DND-41 (cell line): Measurements from ENCODE around the gene CCDC38.
"Not testable (repeated sequence)": the region's sequence is repeated elsewhere in the genome, so short reads cannot be mapped to it uniquely, and the experiment has no call there.

ENCODE experiments used
- ATAC-seq: fragments of 200-7000 bp; cut with Tn5 transposase; 3 replicates; pipeline ENCODE4 v1.9.1; 2021; ENCODE audit warnings: low read depth; ENCODE audit not compliant: insufficient read depth
- DNase-seq: peaks from one replicate; pipeline ENCODE4 v3.0.0-alpha.2; 2020
- H2AFZ ChIP-seq: 2 replicates; pipeline ENCODE4 v1.6.0; 2012; ENCODE audit warnings: low read depth, low read length
- H3K27ac ChIP-seq: 2 replicates; pipeline ENCODE4 v1.5.1; 2012; ENCODE audit warnings: low read length, inconsistent platforms
- H3K27me3 ChIP-seq: fragments of 200-600 bp; sonication (generic); 2 replicates; pipeline ENCODE4 v1.6.0; 2012; ENCODE audit warnings: low read length, mild to moderate bottlenecking, inconsistent platforms; ENCODE audit not compliant: insufficient read depth, poor library complexity
- H3K36me3 ChIP-seq: 2 replicates; pipeline ENCODE4 v1.5.1; 2012; ENCODE audit warnings: low read length, inconsistent platforms; ENCODE audit not compliant: insufficient read depth
- H3K4me1 ChIP-seq: 2 replicates; pipeline ENCODE4 v1.5.1; 2012; ENCODE audit warnings: mild to moderate bottlenecking, low read length; ENCODE audit not compliant: insufficient read depth
- H3K4me2 ChIP-seq: 2 replicates; pipeline ENCODE4 v1.6.0; 2012; ENCODE audit warnings: mild to moderate bottlenecking, moderate library complexity, low read length, inconsistent platforms; ENCODE audit not compliant: insufficient read depth
- H3K4me3 ChIP-seq, 2 experiments: fragments of 200-600 bp in 1 of 2; shearing (Covaris generic) in 1 of 2; 2 replicates each; pipeline ENCODE4 v1.5.1; 2012 to 2016; ENCODE audit warnings: inconsistent platforms in 2 of 2, low read length in 2 of 2, mild to moderate bottlenecking in 2 of 2, low read depth in 1 of 2, moderate library complexity in 1 of 2
- H3K79me2 ChIP-seq: 2 replicates; pipeline ENCODE4 v1.6.0; 2012; ENCODE audit warnings: low read length, inconsistent platforms; ENCODE audit not compliant: insufficient read depth
- H3K9ac ChIP-seq: 2 replicates; pipeline ENCODE4 v1.6.0; 2012; ENCODE audit warnings: low read depth, mild to moderate bottlenecking, inconsistent platforms, low read length, moderate library complexity
- H3K9me3 ChIP-seq: 2 replicates; pipeline ENCODE4 v1.5.1; 2012; ENCODE audit warnings: low read length, moderate library complexity, mild to moderate bottlenecking, inconsistent platforms; ENCODE audit not compliant: insufficient read depth, severe bottlenecking
- H4K20me1 ChIP-seq: 2 replicates; pipeline ENCODE4 v1.6.0; 2012; ENCODE audit warnings: low read length; ENCODE audit not compliant: insufficient read depth
- EZH2 ChIP-seq: IDR thresholded peaks from 3 replicates; pipeline ENCODE4 v1.6.1; 2012; ENCODE audit warnings: borderline replicate concordance, low read depth, mild to moderate bottlenecking, moderate library complexity, low read length, inconsistent platforms; ENCODE audit not compliant: severe bottlenecking
- TF ChIP-seq, protein P1 (sequence below): IDR thresholded peaks from 2 replicates; pipeline ENCODE4 v1.5.1; 2012; ENCODE audit warnings: borderline replicate concordance, low read length, moderate library complexity, mild to moderate bottlenecking; ENCODE audit not compliant: poor library complexity, severe bottlenecking; ENCODE audit errors: extremely low read depth

Gene CCDC38

GRCh38 chr12:95852133-95852532 is 90.3 kb downstream of the CCDC38 start:
- no peak overlapping the region for H2AFZ ChIP-seq
- ATAC-seq: no peak
- peaks cover 9% of the 10 kb centered on the region for H3K27me3 ChIP-seq
- H3K27ac ChIP-seq: no peak overlapping the region
- no peaks in the 10 kb centered on the region for H4K20me1 ChIP-seq
- no peak overlapping the region for H3K9ac ChIP-seq
- TF ChIP-seq, protein P1, sequence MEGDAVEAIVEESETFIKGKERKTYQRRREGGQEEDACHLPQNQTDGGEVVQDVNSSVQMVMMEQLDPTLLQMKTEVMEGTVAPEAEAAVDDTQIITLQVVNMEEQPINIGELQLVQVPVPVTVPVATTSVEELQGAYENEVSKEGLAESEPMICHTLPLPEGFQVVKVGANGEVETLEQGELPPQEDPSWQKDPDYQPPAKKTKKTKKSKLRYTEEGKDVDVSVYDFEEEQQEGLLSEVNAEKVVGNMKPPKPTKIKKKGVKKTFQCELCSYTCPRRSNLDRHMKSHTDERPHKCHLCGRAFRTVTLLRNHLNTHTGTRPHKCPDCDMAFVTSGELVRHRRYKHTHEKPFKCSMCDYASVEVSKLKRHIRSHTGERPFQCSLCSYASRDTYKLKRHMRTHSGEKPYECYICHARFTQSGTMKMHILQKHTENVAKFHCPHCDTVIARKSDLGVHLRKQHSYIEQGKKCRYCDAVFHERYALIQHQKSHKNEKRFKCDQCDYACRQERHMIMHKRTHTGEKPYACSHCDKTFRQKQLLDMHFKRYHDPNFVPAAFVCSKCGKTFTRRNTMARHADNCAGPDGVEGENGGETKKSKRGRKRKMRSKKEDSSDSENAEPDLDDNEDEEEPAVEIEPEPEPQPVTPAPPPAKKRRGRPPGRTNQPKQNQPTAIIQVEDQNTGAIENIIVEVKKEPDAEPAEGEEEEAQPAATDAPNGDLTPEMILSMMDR: no peak
- TF ChIP-seq EZH2: no peak
- H3K79me2 ChIP-seq: no peaks in the 10 kb centered on the region
- DNase-seq: no peak
- H3K4me1 ChIP-seq: peaks cover 6% of the 10 kb centered on the region
- H3K36me3 ChIP-seq: no peaks in the 10 kb centered on the region
- no peak overlapping the region for H3K4me2 ChIP-seq
- H3K9me3 ChIP-seq: no peaks in the 10 kb centered on the region
- H3K4me3 ChIP-seq: no peak overlapping the region

DNA sequence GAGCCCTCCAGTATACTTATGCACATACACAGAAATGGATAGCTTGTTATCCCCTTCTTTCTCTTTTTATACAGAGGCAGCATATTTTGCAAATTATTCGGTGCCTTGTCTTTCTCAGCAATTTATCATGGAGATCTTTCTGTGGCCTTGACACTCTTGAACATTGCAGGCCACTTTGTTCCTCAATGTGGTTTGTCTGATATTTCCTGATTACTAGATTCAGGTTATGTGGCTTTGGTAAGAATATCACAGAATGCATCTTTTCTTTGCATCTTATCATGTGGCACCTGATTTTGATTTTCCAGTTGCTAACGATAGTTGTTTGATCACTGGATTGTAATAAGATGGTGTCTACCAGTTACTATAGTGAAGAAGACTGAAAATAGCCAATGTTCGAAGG is 90.8 kb downstream of the CCDC38 start:
- H3K4me3 ChIP-seq: no peak overlapping the region
- ATAC-seq: no peak

GRCh38 chr12:95848575-95849388 is 93.6 kb downstream of the CCDC38 start:
- TF ChIP-seq, protein P1: peak; percentile 57
- no peak for TF ChIP-seq EZH2
- Histone ChIP-seq H3K9me3 (no peaks in the 10 kb centered on the region), H3K4me1 (no peaks in the 10 kb centered on the region), H3K79me2 (no peaks in the 10 kb centered on the region), H4K20me1 (no peaks in the 10 kb centered on the region), H3K9ac (no peak overlapping the region), H3K4me2 (no peak overlapping the region), H3K36me3 (no peaks in the 10 kb centered on the region), H3K4me3 (no peak overlapping the region), H2AFZ (no peak overlapping the region), H3K27me3 (peaks cover 12% of the 10 kb centered on the region), H3K27ac (no peak overlapping the region)
- peak; percentile 68 for ATAC-seq
- peak; percentile 39 for DNase-seq

More for the DNA sequence above, 90.8 kb downstream of the CCDC38 start:
- Histone ChIP-seq H3K79me2 (no peaks in the 10 kb centered on the region), H3K27ac (no peak overlapping the region), H4K20me1 (no peaks in the 10 kb centered on the region), H3K9ac (no peak overlapping the region), H3K27me3 (peaks cover 9% of the 10 kb centered on the region), H3K9me3 (no peaks in the 10 kb centered on the region), H3K4me1 (peaks cover 6% of the 10 kb centered on the region), H3K4me2 (no peak overlapping the region), H2AFZ (no peak overlapping the region), H3K36me3 (no peaks in the 10 kb centered on the region)
- DNase-seq: no peak
- TF ChIP-seq, protein P1: no peak
- no peak for TF ChIP-seq EZH2

- not testable (repeated sequence) for H3K4me2 ChIP-seq, H3K9me3 ChIP-seq, H3K27ac ChIP-seq, ATAC-seq, H4K20me1 ChIP-seq, H3K4me1 ChIP-seq, H3K4me3 ChIP-seq, H2AFZ ChIP-seq, DNase-seq, H3K9ac ChIP-seq, H3K36me3 ChIP-seq, H3K79me2 ChIP-seq, H3K27me3 ChIP-seq
Measured at GRCh38 chr12:95842426-95842825, 100.0 kb downstream of the CCDC38 start.
